Measurements from ENCODE around the gene NUPR1. TPM values are rescaled to one million over a fixed set of nuclear protein-coding genes. Genes with fewer than 3 reads are reported as not detected.
"Not testable (repeated sequence)": the region's sequence is repeated elsewhere in the genome, so short reads cannot be mapped to it uniquely, and the experiment has no call there.

The NUPR1 gene
- total and polyA plus RNA-seq, 5 experiments from 2014 or later: 0.05 TPM; not detected in 4

DNA sequence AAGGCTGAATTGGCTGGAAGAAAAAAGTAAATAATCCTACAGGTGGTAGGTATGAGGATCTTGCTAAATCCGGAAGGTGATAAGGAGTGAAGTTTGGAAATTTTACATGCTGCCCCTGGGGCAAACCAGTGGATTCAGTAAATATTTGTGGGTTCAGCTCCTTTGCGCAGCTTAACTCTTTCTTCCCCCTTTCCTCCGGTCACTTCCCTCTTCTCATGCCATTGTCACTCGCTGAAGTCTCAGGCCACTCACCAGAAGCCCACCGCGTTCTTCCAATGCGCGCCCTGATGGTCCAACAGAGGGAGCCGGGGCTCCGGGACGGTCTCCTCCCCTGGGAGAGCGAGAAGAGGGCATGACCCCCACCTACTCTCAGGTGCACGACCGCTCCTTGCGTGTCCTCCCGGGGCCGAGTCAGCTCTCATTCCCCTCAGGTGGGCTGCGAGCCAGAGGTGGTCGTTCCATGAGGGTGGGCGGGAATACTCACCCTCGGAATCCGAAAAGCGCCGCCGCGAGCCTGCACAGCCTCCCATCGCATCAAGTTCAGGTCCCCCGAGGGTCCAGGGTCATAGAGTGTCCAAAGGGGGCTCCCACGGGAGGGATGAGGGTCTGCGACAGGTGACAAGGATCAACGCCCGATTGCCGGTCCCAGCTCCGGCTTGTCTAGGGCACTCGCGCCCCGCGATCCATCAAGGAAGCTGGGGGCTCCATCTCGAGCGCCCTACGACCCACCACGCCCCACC lies 47.4 kb downstream of the NUPR1 start:
- no peaks in the 10 kb centered on the region for H3K9me3 Mint-ChIP-seq
- H3K36me3 Mint-ChIP-seq: peaks cover 0 to 30% (median 3%) of the 10 kb centered on the region in 3 donors
- H3K4me3 Mint-ChIP-seq: peak overlapping the region; percentile 95 to 99 (median 98)
- H3K27ac Mint-ChIP-seq: peak overlapping the region; percentile 99 to 100 (median 100)
- ATAC-seq: no peak
- POLR2A ChIA-PET: interaction anchor here (0.6 to 5.3 kb wide), 16 partner anchors 10 to 491 kb away, joined by 3 to 44 read pairs (median 4); partner anchors contain the start of genes ATXN2L, SBK1, SGF29 and SH2B1
- H3K4me1 Mint-ChIP-seq: peaks cover 37 to 74% (median 63%) of the 10 kb centered on the region in 4 donors
- no peaks in the 10 kb centered on the region for H3K27me3 Mint-ChIP-seq
- DNase-seq: peak in 2 of 10 donors; percentile 10 to 17

DNA sequence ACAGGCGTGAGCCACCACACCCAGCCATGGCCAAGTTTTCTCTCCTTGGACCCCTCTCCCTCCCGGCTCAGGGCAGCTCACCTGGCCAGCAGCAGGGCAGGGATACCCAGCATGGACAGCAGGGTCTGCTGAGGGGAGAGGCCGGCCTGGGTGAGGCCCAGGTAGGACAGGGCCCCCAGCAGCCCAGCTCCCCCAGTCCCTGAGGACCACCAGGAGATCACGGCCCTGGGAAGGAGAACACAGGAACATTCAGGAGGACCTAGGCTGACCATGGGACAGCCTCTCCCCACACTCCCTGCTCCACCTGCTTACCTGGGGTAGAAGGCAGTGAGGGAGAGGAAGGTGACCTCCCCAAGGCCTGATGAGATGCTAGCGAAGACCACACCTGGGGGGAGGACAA lies 52.5 kb downstream of the NUPR1 start:
- H3K4me3 Mint-ChIP-seq: no peak overlapping the region
- H3K4me1 Mint-ChIP-seq: peaks cover 8 to 29% (median 17%) of the 10 kb centered on the region in 4 donors
- ATAC-seq: no peak
- POLR2A ChIA-PET: interaction anchor here (0.9 kb wide), 1 partner anchor 8 kb away, joined by 3 read pairs; the partner anchor contains the start of gene APOBR
- H3K36me3 Mint-ChIP-seq: peaks cover 0 to 70% (median 3%) of the 10 kb centered on the region in 3 donors
- H3K9me3 Mint-ChIP-seq: no peaks in the 10 kb centered on the region
- H3K27ac Mint-ChIP-seq: no peak overlapping the region
- H3K27me3 Mint-ChIP-seq: no peaks in the 10 kb centered on the region
- DNase-seq: peak in 1 of 10 donors; percentile 32

DNA sequence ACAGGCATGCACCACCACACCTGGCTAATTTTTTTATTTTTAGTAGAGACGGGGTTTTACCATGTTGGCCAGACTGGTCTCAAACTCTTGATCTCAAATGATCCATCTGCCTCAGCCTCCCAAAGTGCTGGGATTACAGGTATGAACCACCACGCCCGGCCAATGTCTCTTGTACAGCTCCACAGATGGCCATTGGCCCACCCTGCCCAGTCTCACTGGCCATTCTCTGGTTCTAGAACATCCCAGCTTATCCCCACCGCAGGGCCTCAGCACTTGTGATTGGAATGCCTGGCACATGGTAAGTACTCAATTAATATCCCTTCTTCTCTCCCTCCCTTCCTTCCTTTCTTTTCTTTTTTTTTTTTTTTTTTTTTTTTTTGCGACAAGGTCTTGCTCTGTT lies 55.4 kb downstream of the NUPR1 start:
- Mint-ChIP-seq H3K27ac (peak overlapping the region in 3 of 10 donors; percentile 45 to 71 (median 59)), H3K36me3 (peaks cover 0 to 81% (median 7%) of the 10 kb centered on the region in 3 donors), H3K4me1 (peaks cover 4 to 10% (median 6%) of the 10 kb centered on the region in 4 donors)
- DNase-seq: peak in 1 of 10 donors; percentile 3
- not testable (repeated sequence) for H3K27me3 Mint-ChIP-seq, ATAC-seq, H3K9me3 Mint-ChIP-seq, H3K4me3 Mint-ChIP-seq
- POLR2A ChIA-PET: interaction anchor here (0.6 to 1.5 kb wide), 4 partner anchors 11 to 1078 kb away, joined by 3 to 11 read pairs (median 4); partner anchors contain the start of gene APOBR

Other genes with a start within 250 kb of the NUPR1 start
- 10 to 100 TPM; 20.6 to 21.3 TPM for gene SBK1, start 246.4 kb downstream of the NUPR1 start, total RNA-seq
- gene SBK1, start 246.4 kb downstream of the NUPR1 start, polyA plus RNA-seq: 10 to 100 TPM in 1 of 3 donors, 1 to 10 TPM in 2; 5.7 to 19.9 (median 7.4) TPM
- gene NPIPB6, start 175.5 kb downstream of the NUPR1 start, total RNA-seq: 1 to 10 TPM; 6.1 to 6.9 TPM
- under 1 TPM in 1 of 3 donors, not detected in 2; 0.35 TPM for gene NPIPB6, start 175.5 kb downstream of the NUPR1 start, polyA plus RNA-seq
- gene EIF3CL, start 135.1 kb downstream of the NUPR1 start, total RNA-seq: 10 to 100 TPM; 17.5 to 19.0 TPM
- 10 to 100 TPM; 24.1 to 46.0 (median 29.7) TPM for gene EIF3CL, start 135.1 kb downstream of the NUPR1 start, polyA plus RNA-seq
- under 1 TPM; 0.68 to 0.69 TPM for gene NPIPB7, start 66.6 kb downstream of the NUPR1 start, total RNA-seq
- gene NPIPB7, start 66.6 kb downstream of the NUPR1 start, polyA plus RNA-seq: under 1 TPM in 1 of 3 donors, not detected in 2; 0.27 TPM
- gene CLN3, start 46.9 kb downstream of the NUPR1 start, total RNA-seq: 10 to 100 TPM; 71.0 to 79.6 TPM
- 10 to 100 TPM; 16.2 to 27.2 (median 17.2) TPM for gene CLN3, start 46.9 kb downstream of the NUPR1 start, polyA plus RNA-seq
- 1 to 10 TPM; 7.6 to 9.0 TPM for gene APOBR, start 44.3 kb downstream of the NUPR1 start, total RNA-seq
- gene APOBR, start 44.3 kb downstream of the NUPR1 start, polyA plus RNA-seq: 1 to 10 TPM in 1 of 3 donors, under 1 TPM in 2; 0.38 to 1.1 (median 0.76) TPM
- not detected for gene IL27, start 32.1 kb downstream of the NUPR1 start, total RNA-seq
- not detected for gene IL27, start 32.1 kb downstream of the NUPR1 start, polyA plus RNA-seq
- 10 to 100 TPM; 68.3 to 73.0 TPM for gene SGF29, start 14.9 kb upstream of the NUPR1 start, total RNA-seq
- gene SGF29, start 14.9 kb upstream of the NUPR1 start, polyA plus RNA-seq: 10 to 100 TPM; 48.3 to 71.7 (median 50.4) TPM
- gene SULT1A2, start 58.1 kb upstream of the NUPR1 start, total RNA-seq: 1 to 10 TPM in 1 of 2 experiments, under 1 TPM in 1; 0.66 to 2.1 TPM
- gene SULT1A2, start 58.1 kb upstream of the NUPR1 start, polyA plus RNA-seq: not detected
- 10 to 100 TPM; 20.5 to 20.9 TPM for gene SULT1A1, start 71.1 kb upstream of the NUPR1 start, total RNA-seq
- gene SULT1A1, start 71.1 kb upstream of the NUPR1 start, polyA plus RNA-seq: 10 to 100 TPM in 1 of 3 donors, 1 to 10 TPM in 2; 3.3 to 12.6 (median 9.7) TPM
- gene NPIPB8, start 99.1 kb upstream of the NUPR1 start, total RNA-seq: 1 to 10 TPM; 4.5 to 5.4 TPM
- under 1 TPM in 1 of 3 donors, not detected in 2; 0.53 TPM for gene NPIPB8, start 99.1 kb upstream of the NUPR1 start, polyA plus RNA-seq
- gene EIF3C, start 172.5 kb upstream of the NUPR1 start, total RNA-seq: 100 to 1,000 TPM; 271 to 279 TPM
- 100 to 1,000 TPM; 208 to 320 (median 221) TPM for gene EIF3C, start 172.5 kb upstream of the NUPR1 start, polyA plus RNA-seq
- gene NPIPB9, start 212.8 kb upstream of the NUPR1 start, total RNA-seq: 1 to 10 TPM; 5.8 to 6.2 TPM
- under 1 TPM in 2 of 3 donors, not detected in 1; 0.25 to 0.53 TPM for gene NPIPB9, start 212.8 kb upstream of the NUPR1 start, polyA plus RNA-seq